SKM-1 (cell line): ENCODE measurements around the gene TM4SF20.
A peak's percentile ranks its signal among the peaks of the same experiment; 100 is the strongest.
"Not testable (repeated sequence)": the region's sequence is repeated elsewhere in the genome, so short reads cannot be mapped to it uniquely, and the experiment has no call there.

ENCODE experiments used
- DNase-seq: peaks from one replicate; lab custom pipeline; 2025; ENCODE audit not compliant: unreplicated experiment; lab: John Stamatoyannopoulos, UW

The TM4SF20 gene

GRCh38 chr2:227398684-227399670 is 19.9 kb upstream of the TM4SF20 start:
- DNase-seq: no peak

DNA sequence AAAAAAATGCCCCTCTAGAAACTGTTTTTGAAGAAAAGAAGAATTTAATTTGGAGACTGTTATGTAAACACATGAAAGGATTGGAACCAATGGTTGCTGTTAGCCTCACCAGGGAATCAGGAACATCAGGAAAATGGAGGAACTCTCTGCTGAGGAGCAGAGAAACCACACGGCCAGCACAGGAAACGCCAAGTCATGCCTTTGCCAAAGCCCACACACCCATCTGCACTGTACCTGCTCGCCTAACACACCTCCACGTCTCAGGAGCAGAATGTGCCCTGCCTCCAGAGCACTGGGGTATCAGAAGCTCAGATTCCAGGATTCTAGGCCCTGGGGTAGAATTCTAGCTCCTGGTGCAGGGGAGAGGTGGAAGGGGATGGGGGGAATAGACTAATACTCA is 18.5 kb upstream of the TM4SF20 start:
- no peak for DNase-seq

DNA sequence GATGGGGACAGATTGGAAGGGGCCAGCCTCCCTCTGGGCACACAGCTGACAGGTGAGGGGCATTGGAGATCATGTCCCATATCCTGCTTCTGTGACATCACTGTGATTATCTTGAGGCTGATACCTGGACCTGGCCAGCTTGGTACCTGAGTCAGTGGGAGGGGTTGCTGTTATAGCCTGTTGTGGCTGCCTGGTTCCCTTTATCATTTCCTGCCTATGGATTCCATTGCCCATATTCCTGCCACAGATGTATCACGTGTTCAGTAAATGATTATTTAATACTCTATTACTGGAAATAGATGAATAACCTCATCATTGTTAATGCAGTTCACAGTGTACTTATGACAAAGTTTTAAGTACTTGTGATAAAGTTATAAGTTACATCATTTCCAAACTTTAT is 16.4 kb upstream of the TM4SF20 start:
- DNase-seq: no peak

DNA sequence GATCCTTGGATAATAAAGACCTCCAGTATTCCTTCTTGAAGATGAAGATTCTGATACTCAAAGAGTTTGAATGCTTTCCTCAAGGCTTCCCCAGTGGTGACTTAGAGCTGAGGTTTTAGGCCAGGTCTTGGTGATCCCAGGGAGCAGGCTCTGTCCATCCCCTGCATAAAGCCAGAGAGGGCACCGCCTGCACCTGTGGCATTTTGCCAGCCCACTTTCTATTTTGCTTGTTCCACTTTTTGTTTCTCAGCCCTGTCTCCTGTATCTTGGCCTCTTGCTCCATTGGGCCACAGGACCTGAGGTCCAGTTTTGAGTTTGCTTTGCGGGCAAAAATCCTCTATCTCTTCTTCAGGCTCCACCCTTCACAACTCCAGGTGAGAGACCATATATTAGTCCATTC is 15.3 kb upstream of the TM4SF20 start:
- no peak for DNase-seq

- no peak for DNase-seq
Observed at GRCh38 chr2:227390468-227391256, 11.6 kb upstream of the TM4SF20 start.

GRCh38 chr2:227389661-227390060 is 10.6 kb upstream of the TM4SF20 start:
- DNase-seq: no peak

DNA sequence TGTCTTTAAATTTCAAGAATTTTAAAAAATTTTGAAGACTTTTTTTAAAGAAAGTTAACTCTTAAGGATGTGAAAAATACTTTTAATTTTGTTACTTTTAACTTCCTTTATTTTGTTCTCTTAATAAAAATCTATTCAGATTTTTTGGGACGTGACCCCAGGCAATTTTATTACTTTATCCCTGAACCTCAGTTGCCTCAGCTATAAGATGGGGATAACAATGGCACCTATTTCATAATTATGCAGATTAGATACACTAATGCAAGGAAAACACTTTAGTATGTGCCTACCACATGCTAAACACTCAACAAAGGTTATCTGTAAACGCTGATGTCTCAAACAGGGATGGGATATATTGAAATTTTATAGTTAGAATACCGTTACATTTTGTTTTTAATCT is 10.1 kb upstream of the TM4SF20 start:
- DNase-seq: no peak

- DNase-seq: no peak
Observed at GRCh38 chr2:227388537-227389011, 9.5 kb upstream of the TM4SF20 start.

DNA sequence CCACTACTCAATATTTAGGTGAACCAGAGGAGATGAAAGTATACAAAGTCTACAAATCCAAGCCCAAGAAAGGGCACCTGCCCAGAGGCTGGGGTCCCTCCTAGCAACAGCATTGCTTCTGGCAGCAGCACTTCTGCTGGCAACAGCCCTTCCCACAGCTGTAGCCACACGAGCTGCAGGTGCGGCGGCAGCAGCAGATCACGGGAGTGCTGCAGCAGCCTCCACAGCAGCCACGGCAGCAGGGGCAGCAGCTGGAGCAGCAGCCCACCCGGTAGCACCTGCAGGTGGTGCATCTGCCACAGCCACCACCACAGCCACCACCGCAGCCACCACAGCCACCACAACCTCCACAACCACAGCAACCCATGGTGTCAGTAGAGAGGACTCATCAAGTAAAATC is 8.5 kb upstream of the TM4SF20 start, which contains the start of gene SCYGR1:
SCYGR1 (minus strand) TSS at position 367 of the 400 bp plus-strand sequence; CDS start at position 367, 0 bp downstream.
- not testable (repeated sequence) for DNase-seq

DNA sequence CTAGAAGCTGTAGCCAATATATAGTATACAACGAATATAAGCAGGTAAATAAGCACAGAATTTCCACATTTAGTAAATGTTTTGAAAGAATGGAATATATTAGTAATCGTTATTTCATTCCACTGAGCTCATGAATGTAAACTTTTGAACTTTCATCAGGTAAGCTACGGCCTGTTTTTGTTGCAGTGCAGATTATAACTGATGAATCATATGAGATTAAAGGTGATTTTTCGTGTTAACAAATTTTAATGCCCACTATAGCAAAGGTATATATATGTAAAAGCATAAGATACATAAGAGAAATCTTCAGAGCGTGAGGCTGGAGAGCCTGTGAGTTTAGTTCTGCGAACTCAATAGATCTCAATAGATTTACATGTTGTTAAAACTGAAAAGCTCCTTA is 7.5 kb upstream of the TM4SF20 start:
- no peak for DNase-seq

GRCh38 chr2:227383686-227384085 is 4.6 kb upstream of the TM4SF20 start:
- DNase-seq: no peak

DNA sequence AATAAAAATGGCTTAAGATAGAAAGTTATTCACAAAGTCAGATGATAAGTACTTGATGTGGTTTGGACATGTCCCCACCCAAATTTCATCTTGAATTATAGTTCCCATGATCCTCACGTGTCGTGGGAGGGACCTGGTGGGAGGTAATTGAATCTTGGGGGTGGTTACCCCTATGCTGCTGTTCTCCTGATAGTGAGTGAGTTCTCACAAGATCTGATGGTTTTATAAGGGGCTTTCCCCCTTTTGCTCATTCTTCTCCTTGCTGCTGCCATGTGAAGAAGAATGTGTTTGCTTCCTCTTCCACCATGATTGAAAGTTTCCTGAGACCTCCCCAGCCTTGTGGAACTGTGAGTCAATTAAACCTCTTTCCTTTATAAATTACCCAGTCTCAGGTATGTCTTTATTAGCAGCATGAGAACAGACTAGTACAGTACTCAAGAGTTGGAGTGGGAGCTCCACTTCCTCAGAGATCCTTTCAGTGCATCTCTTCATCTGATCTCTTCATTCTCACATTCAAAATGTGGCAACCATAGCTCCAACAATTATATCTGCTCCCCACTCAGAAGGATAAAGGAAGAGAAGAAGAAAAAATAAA is 3.2 kb upstream of the TM4SF20 start:
- not testable (repeated sequence) for DNase-seq

DNA sequence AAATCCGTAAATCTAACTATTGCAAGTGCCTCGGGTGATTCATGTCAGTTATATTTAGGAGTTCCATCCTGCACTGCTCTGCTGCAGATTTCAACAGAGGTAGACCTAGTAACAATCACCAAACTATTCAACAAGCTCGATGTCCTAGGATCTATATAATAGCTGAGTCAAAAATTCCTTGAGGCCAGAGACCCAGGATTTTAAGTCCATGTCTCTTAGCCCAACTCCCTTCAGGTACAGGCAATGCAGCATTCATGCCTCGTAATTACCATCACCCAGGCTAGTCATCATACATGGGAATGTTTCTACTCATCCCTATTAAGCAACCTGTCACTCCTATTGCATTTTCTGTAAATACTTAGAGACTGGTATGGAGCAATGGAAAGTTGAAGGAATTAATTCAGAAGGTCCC is 729 bp downstream of the TM4SF20 start:
- DNase-seq: no peak

DNA sequence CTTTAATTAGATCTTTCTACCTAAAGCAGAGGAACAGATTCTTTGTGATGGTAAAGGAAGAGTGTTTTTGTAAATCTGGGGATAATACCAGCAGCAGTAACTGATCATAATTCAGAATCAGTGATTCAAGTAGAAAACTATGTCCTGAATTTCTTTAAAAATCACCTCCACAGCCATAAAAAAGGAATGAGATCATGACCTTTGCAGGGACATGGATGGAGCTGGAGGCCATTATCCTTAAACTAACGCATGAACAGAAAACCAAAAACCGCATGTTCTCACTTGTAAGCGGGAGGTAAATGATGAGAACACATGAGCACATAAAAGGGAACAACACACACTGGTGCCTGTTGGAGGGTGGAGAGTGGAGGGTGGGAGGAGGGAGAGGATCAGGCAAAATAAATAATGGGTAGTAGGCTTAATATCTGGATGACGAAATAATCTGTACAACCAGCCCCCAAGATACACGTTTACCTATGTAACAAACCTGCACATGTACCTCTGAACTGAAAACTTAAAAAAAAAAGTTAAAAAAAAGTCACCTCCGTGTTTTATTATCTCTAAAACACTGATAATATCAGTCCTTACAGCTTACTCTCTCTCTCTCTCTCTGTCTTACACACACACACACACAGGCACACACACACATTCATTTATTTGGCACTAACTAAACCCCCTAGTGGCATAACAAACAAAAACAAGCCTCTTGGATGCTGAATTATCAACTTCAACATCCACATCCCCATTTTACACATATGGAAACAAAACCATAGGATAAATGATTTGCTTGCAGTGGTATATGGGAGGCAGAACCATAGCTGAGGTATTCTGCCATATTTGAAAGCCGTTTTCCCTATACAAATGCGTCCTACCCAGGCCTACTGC is 1.4 kb downstream of the TM4SF20 start:
- no peak for DNase-seq

- no peak for DNase-seq
Observed at GRCh38 chr2:227376656-227377396, 2.3 kb downstream of the TM4SF20 start.

- no peak for DNase-seq
Observed at GRCh38 chr2:227374158-227374557, 4.9 kb downstream of the TM4SF20 start.

DNA sequence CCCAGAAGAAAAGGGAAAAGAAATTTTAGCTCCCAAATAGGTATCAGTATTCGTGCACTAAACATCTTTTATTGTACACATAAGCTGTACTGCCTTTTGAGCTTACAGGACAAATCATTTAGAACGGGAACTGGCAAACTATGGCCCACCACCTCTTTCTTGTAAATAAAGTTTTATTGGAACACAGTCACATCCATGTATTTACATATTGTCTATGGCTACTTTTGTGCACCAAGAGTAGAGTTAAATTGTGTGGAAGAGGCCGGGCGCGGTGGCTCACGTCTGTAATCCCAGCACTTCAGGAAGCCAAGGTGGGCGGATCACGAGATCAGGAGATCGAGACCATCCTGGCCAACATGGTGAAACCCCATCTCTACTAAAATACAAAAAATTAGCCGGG is 5.7 kb downstream of the TM4SF20 start:
- DNase-seq: no peak

GRCh38 chr2:227370791-227371312 is 8.3 kb downstream of the TM4SF20 start:
- peak; percentile 17 for DNase-seq

- DNase-seq: no peak
Observed at GRCh38 chr2:227370092-227370491, 9.0 kb downstream of the TM4SF20 start.
